ENCODE measurements around the gene POFUT2.

DNA sequence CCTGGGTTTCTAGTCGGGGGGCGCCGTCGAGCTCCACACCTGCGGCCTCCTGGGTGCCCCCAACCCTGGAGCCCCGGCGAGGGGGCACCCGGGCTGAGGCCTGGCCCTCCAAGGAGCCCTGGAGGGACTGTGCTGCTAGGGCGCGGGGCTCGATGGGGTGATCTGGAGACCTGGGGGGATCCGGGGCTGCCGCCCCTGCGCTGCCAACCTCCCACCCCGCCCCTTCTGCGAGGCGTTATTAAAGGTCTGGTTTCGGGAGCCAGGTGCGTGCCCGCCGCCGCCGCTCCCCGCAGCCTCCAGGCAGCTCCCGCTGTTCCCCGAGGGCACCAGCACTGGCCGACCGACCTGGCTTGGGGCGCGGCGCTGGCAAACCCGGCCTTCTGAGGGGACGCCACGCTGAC is 746 bp upstream of the POFUT2 start:
- TF ChIP-seq, protein P1, sequence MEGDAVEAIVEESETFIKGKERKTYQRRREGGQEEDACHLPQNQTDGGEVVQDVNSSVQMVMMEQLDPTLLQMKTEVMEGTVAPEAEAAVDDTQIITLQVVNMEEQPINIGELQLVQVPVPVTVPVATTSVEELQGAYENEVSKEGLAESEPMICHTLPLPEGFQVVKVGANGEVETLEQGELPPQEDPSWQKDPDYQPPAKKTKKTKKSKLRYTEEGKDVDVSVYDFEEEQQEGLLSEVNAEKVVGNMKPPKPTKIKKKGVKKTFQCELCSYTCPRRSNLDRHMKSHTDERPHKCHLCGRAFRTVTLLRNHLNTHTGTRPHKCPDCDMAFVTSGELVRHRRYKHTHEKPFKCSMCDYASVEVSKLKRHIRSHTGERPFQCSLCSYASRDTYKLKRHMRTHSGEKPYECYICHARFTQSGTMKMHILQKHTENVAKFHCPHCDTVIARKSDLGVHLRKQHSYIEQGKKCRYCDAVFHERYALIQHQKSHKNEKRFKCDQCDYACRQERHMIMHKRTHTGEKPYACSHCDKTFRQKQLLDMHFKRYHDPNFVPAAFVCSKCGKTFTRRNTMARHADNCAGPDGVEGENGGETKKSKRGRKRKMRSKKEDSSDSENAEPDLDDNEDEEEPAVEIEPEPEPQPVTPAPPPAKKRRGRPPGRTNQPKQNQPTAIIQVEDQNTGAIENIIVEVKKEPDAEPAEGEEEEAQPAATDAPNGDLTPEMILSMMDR (IDR thresholded peaks at IDR 0.05; ENCODE audit: insufficient read depth, low read length) = no peak
- TF ChIP-seq GABPA (IDR thresholded peaks at IDR 0.05; ENCODE audit: low read depth) = no peak
- no peak for TF ChIP-seq POLR2AphosphoS5 (IDR thresholded peaks at IDR 0.05; ENCODE audit: low read depth)
- TF ChIP-seq, protein P2, sequence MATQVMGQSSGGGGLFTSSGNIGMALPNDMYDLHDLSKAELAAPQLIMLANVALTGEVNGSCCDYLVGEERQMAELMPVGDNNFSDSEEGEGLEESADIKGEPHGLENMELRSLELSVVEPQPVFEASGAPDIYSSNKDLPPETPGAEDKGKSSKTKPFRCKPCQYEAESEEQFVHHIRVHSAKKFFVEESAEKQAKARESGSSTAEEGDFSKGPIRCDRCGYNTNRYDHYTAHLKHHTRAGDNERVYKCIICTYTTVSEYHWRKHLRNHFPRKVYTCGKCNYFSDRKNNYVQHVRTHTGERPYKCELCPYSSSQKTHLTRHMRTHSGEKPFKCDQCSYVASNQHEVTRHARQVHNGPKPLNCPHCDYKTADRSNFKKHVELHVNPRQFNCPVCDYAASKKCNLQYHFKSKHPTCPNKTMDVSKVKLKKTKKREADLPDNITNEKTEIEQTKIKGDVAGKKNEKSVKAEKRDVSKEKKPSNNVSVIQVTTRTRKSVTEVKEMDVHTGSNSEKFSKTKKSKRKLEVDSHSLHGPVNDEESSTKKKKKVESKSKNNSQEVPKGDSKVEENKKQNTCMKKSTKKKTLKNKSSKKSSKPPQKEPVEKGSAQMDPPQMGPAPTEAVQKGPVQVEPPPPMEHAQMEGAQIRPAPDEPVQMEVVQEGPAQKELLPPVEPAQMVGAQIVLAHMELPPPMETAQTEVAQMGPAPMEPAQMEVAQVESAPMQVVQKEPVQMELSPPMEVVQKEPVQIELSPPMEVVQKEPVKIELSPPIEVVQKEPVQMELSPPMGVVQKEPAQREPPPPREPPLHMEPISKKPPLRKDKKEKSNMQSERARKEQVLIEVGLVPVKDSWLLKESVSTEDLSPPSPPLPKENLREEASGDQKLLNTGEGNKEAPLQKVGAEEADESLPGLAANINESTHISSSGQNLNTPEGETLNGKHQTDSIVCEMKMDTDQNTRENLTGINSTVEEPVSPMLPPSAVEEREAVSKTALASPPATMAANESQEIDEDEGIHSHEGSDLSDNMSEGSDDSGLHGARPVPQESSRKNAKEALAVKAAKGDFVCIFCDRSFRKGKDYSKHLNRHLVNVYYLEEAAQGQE (IDR thresholded peaks at IDR 0.05; ENCODE audit: insufficient replicate concordance, low read depth) = no peak
